Posterior cingulate gyrus (tissue), 11 donors: ENCODE results near the gene SP2.

Experiments
- DNase-seq, 10 donors: peaks; one replicate each; pipeline versions ENCODE4 v3.0.0 to v3.0.0-alpha.2; 2020 to 2021; ENCODE audit warnings: mixed read lengths in 3 of 10
- intact Hi-C: fragments of 100-400 bp; cut with DNase I; formaldehyde crosslinking; loops from one replicate; pipeline ENCODE4 v1.15.1; 2023

The SP2 gene

GRCh38 chr17:47945080-47945479 lies 49.0 kb downstream of the SP2 start:
- DNase-seq, result peak in 5 of 10 donors; percentile 11 to 36 (median 29)
- intact Hi-C loops, result loop anchor here (2.0 kb wide), 1 partner anchor 54 kb away; no protein-coding TSS in a partner anchor

GRCh38 chr17:47945529-47946508 lies 49.8 kb downstream of the SP2 start:
- intact Hi-C loops, result loop anchor here (2.0 kb wide), 1 partner anchor 53 kb away; no protein-coding TSS in a partner anchor
- no peak for DNase-seq

GRCh38 chr17:47946516-47946915 lies 50.5 kb downstream of the SP2 start:
- intact Hi-C loops, result no loop called here
- DNase-seq, result no peak

DNA sequence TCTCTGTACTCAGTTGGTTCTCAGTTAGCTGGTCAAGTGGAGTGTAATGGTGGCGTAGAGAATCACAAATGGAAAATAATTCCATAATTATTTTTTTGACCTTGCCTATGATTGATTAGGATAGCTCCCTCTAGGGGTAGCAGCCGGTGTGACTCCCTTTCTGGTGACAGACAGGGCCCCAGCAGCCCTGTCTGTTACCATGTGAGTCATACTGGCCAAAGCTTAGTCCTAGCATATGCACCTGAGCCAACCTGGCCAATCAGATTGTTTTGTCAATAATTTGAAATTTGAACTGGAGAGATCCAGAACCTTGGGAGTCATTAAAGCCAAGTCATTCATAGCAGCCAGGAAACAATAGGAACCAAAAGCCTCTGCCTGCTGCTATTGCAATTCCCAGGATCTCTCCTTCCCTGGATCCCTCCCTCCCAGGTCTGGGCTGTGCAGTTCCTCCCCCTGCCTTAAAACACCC lies 50.9 kb downstream of the SP2 start:
- DNase-seq, result peak in 6 of 10 donors; percentile 54 to 90 (median 60)
- intact Hi-C loops, result no loop called here

DNA sequence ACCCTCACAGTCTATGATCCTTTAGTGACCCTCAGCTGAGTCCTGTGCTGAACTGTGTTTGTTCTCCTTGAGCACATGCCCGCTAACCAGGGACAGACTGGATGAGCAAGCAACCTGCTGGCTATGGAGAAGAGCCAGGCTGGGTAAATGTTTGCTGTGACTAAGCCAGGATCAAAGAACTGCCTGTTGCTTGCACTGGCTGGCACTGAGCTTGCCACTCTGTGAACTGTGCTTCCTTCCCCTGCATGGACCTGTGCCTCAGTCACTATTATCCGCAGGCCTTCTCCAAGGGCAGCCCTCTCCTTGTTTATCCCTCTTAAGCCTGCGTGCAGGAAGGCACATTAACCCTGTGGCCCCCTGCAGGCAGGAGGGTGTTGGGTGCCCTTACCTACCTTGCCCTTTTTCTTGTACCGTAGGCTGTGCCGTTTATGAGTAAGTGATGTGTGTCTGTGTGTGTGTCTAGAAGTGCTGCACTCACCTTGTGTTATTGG lies 52.7 kb downstream of the SP2 start:
- intact Hi-C loops, result loop anchor here (1.0 to 2.0 kb wide), 2 partner anchors 22 to 70 kb away; partner anchors contain the start of gene CDK5RAP3
- DNase-seq, result no peak

DNA sequence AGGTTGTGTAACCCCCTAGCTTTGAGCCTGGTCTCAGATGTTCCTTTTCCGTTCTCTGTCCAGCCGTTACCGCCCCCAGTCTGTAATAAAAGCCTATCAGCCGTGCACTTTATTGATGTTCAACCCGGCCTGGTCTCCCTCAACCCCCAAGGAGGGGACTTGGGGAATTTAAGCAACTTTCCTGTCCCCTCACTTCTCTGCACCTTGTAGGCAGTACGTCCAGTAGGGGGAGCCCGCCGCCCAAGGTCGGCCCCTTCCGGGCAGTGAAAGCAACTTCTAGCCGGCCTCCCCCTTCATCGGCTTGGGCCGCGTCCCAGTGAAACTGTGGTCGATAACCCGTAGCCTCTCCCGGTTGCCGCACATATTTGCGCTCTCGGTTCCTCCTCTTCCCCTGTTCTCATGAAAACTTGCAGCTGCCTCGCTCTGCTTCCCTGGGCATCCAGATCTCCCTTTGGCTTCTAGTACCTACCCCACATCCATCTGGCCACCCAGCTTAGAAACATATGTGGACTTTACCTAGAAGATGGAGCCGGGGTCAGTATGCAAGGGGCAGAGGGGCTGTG lies 53.2 kb downstream of the SP2 start:
- peak; percentile 68 to 97 (median 86) for DNase-seq
- intact Hi-C loops, result loop anchor here (1.0 to 2.0 kb wide), 2 partner anchors 22 to 69 kb away; partner anchors contain the start of gene CDK5RAP3

GRCh38 chr17:47949946-47950345 lies 53.9 kb downstream of the SP2 start:
- no peak for DNase-seq
- intact Hi-C loops, result loop anchor here (1.0 to 2.0 kb wide), 2 partner anchors 21 to 68 kb away; partner anchors contain the start of gene CDK5RAP3

DNA sequence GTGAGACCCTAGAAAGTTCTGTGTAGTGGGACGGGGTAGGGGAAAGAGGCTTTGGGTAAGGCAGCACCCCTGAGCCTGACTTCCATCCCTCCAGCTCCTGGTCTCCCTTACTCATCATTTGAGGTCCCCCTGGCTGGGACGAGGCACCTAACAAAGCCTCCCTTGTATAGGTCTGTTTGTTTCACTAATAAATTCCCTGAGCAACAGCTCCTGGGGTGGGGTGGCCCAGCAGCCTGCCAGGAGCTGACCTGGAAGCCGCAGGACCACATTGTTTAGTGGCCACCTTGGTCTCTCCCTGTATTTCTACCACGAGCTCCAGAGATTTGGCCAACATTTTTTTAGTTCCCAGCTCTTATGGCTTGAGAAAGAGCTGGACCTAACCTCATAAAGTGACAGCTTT lies 54.4 kb downstream of the SP2 start:
- intact Hi-C loops, result no loop called here
- no peak for DNase-seq

DNA sequence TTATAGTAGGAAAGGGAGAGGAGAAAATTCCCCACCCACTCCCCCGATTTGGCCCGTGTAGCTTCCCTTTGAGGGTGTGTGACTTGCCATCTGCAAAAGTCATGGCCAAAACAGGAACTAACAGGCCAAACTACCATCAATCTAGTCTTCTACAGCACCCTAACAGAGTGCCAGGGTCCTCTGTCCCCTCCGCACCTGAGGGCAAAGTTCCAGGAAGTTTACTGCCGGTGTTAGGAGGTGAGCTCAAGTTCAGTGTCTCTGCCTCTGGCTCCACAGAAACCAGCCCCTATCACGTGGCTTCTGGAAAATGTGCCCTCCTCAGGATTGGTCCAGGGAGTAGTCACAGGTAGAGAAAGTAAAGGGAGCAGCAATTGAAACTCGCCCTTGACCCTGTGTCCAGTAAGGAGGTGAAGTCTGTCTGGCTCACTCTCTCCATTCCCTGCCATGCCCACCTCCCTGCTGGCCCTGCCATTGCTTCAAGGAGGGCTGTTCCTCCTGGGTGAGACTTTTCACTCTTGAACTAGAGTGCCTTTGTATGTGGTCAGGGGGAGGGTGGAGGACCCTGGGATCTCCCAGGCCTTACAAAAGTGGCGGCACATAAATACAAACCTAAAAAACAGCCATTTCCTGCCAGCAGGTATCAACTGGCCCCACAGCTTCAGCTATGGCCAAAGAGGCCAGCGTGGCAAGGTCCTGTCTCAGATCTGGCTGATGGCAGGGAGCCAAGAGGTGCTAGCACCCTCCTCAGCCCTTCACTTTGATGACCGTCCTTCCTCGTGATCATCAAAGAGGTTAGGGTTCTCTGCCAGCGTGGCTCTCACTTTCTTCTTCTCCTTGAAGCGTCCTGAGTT lies 56.4 kb downstream of the SP2 start:
- intact Hi-C loops, result no loop called here
- no peak for DNase-seq

DNA sequence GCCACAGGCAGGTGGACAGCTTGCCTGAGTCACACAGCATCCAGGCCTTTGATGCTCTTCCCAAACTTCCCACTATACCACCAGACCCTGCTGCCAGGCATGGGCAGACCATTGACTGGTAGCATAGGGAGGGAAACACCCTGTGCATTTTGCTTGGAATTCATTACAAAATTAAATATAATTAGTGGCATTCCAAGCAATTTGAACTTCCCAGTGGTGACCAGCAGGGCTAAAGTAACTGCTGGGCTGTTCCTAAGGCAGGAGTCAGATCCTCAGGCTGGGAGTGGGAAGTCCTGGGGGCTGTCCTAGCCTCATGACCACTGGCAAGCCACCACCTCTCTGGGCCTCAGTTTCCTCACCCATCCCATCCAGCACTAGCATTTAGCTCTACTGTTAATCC lies 57.9 kb downstream of the SP2 start:
- no peak for DNase-seq
- intact Hi-C loops, result no loop called here

GRCh38 chr17:47955497-47956461 lies 59.7 kb downstream of the SP2 start:
- DNase-seq, result no peak
- intact Hi-C loops, result no loop called here

GRCh38 chr17:47956791-47957590 lies 61.0 kb downstream of the SP2 start:
- DNase-seq, result no peak

DNA sequence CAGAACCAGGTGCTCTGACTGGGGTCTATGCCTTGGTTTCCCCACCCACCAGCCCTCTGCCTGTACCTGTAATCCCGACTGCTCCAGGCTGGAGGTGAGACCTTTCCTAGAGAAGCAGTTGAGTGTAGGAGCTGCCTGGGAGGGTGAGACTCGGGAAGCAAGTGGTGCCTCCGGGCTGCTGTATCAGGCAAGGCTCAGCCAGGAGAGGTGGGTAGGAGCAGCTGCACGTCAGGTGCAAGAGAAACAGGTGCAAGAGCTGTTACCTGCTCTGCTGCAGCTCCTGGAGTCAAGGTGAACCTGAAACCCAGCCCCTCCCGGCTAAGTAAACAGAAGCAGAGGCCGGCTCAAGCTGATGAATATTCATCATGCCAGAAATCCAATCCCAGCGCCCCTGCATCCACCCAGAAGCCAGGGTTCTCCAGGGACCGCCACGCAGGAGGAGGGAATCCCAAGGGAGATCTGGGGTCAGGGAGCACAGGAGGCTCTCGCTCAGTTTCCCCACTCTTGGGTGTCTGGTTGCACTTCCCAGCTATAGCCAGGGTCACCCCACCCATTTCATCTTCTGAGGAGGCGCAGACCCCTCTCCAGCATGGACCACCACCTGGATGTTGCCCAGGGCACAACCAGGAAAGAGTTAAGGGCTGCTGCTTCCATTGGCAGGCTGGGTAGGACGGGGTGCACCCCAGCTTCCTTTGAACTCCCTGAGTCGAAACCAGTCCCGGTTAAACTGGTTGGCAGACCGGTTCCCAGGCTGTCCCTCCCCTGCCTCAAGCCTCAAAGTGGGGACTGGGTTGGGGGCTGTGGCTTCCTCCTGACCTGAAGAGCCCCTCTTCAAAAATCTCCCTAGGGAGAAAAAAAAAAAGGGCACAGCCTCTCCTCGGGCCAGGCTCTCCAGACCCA lies 61.8 kb downstream of the SP2 start, which contains the start of gene PRR15L:
Gene PRR15L (minus strand): TSS at position 293 of the 900 bp plus-strand sequence. CDS start 4,649 bp downstream, outside the sequence.
- DNase-seq, result no peak

More at GRCh38 chr17:47956791-47957590, 61.0 kb downstream of the SP2 start:
- intact Hi-C loops, result no loop called here

GRCh38 chr17:47959825-47960655 lies 64.0 kb downstream of the SP2 start:
- DNase-seq, result peak in 1 of 10 donors; percentile 9

More for the DNA sequence above, 61.8 kb downstream of the SP2 start, which contains the start of gene PRR15L:
- intact Hi-C loops, result no loop called here

GRCh38 chr17:47961406-47961805 lies 65.4 kb downstream of the SP2 start:
- intact Hi-C loops, result no loop called here
- DNase-seq, result peak in 1 of 10 donors; percentile 16

More at GRCh38 chr17:47959825-47960655, 64.0 kb downstream of the SP2 start:
- intact Hi-C loops, result no loop called here

DNA sequence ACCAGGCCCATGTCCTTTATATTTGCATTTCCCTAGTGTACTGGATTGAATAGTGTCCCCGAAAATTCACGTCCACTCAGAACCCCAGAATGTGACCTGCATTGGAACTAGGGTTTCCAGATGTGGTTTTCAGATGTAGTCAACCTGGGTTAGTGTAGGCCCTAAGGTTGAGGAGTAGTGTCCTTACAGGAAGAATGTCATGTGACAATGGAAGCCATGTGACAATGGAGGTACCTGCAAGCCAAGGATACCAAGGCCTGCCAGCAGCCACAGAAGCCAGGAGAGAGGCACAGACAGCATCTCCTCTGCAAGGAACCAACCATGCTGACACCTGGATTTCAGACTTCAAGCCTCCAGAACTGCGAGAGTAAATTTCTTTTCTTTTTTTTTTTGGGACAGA lies 66.9 kb downstream of the SP2 start:
- peak in 1 of 10 donors; percentile 12 for DNase-seq
- intact Hi-C loops, result no loop called here
